K562 (cell line): ENCODE data around the gene PTPN12. TPM values are rescaled to one million over a fixed set of nuclear protein-coding genes. Genes with fewer than 3 reads are reported as not detected.

Experiments used
- ATAC-seq: fragments of 200-7000 bp; cut with Tn5 transposase; 3 replicates; pipeline ENCODE4 v1.9.1; 2020; ENCODE audit warnings: moderate library complexity
- BruUV-seq: library from RNA; stranded (reverse); fragments of 400-500 nt; replicated peaks from 2 replicates; lab custom pipeline; 2021; lab: Mats Ljungman, UMichigan
- CTCF ChIA-PET: fragments of 300-600 bp; formaldehyde crosslinking; extraction: SDS; loops from one replicate; lab custom pipeline; 2021; ENCODE audit warnings: low intra/inter-chr PET ratio; lab: Yijun Ruan, JAX
- POLR2A ChIA-PET: fragments of 300-600, 350-650 bp; sonication (Branson Sonifier 250); formaldehyde crosslinking; extraction: SDS; loops from one replicate; lab custom pipeline; 2021; ENCODE audit warnings: antibody characterized with exemption, inconsistent platforms; lab: Yijun Ruan, JAX
- DNase-seq, 4 experiments: peaks; one replicate each; pipeline versions ENCODE4 v3.0.0 to v3.0.0-alpha.2; 2011 to 2018; ENCODE audit warnings: low spot score in 3 of 4, mixed read lengths in 3 of 4; ENCODE audit errors: extremely low read depth in 1 of 4
- FAIRE-seq: peaks from 2 replicates; lab custom pipeline; 2011; peaks lifted over from hg19 to GRCh38; lab: Jason Lieb, UNC
- H2AFZ ChIP-seq: 2 replicates; pipeline ENCODE4 v1.6.0; 2011; ENCODE audit warnings: low read depth, low read length, control low read depth, inconsistent platforms
- H3K27ac ChIP-seq: fragments of 200-600 bp; 3 replicates; pipeline ENCODE4 v1.8.0; 2011; ENCODE audit warnings: low read depth, mild to moderate bottlenecking, control low read depth, inconsistent platforms, low read length, moderate library complexity, mixed read lengths; ENCODE audit errors: extremely low read depth
- H3K27me3 ChIP-seq, 2 experiments: fragments of 300-600 bp in 1 of 2; 2 replicates in 1 of 2; 3 replicates in 1 of 2; pipeline versions ENCODE4 v1.6.0 to v1.8.0; 2011; ENCODE audit warnings: inconsistent platforms in 2 of 2, low read length in 2 of 2, mild to moderate bottlenecking in 1 of 2, mixed read lengths in 1 of 2, moderate library complexity in 1 of 2; ENCODE audit not compliant: control insufficient read depth in 2 of 2, insufficient read depth in 2 of 2
- H3K36me3 ChIP-seq: fragments of 300-600 bp; 3 replicates; pipeline ENCODE4 v1.8.0; 2011; ENCODE audit warnings: mild to moderate bottlenecking, low read length, inconsistent platforms; ENCODE audit not compliant: control insufficient read depth, insufficient read depth
- H3K4me1 ChIP-seq, 2 experiments: fragments of 200-600 bp in 1 of 2; replicated peaks in 1 of 2; 2 replicates in 1 of 2; 3 replicates in 1 of 2; pipeline versions ENCODE4 v1.5.1 to v1.8.0; 2011; ENCODE audit warnings: inconsistent platforms in 2 of 2, low read length in 2 of 2, mild to moderate bottlenecking in 1 of 2, mixed read lengths in 1 of 2, moderate library complexity in 1 of 2; ENCODE audit not compliant: control insufficient read depth in 2 of 2, insufficient read depth in 2 of 2
- H3K4me2 ChIP-seq: 2 replicates; pipeline ENCODE4 v1.6.1; 2011; ENCODE audit warnings: low read length, control low read depth, inconsistent platforms, mixed read lengths; ENCODE audit not compliant: insufficient read depth
- H3K4me3 ChIP-seq: fragments of 200-600 bp; sonication (generic), shearing (Covaris generic); 2 replicates; pipeline ENCODE4 v1.5.1; 2016; ENCODE audit warnings: control low read depth, inconsistent platforms
- H3K79me2 ChIP-seq: fragments of 200-600 bp; 3 replicates; pipeline ENCODE4 v1.8.0; 2011; ENCODE audit warnings: low read length, inconsistent platforms; ENCODE audit not compliant: control insufficient read depth, insufficient read depth
- H3K9ac ChIP-seq, 2 experiments: 2 replicates each; pipeline versions ENCODE4 v1.6.0 to v1.6.1; 2011; ENCODE audit warnings: low read depth in 2 of 2, low read length in 2 of 2, control low read depth in 1 of 2, inconsistent platforms in 1 of 2, mild to moderate bottlenecking in 1 of 2, mixed read lengths in 1 of 2; ENCODE audit not compliant: insufficient read depth in 1 of 2
- H3K9me1 ChIP-seq: one replicate; pipeline ENCODE4 v1.6.0; 2011; ENCODE audit warnings: inconsistent platforms, mild to moderate bottlenecking, low read length, moderate library complexity; ENCODE audit not compliant: control insufficient read depth, insufficient read depth
- H3K9me3 ChIP-seq: replicated peaks from 2 replicates; pipeline ENCODE4 v1.5.1; 2011; ENCODE audit warnings: low read depth, low read length, inconsistent platforms; ENCODE audit not compliant: control insufficient read depth, insufficient read depth
- H4K20me1 ChIP-seq: replicated peaks from 2 replicates; pipeline ENCODE4 v1.6.1; 2011; ENCODE audit warnings: low read length, inconsistent platforms, mixed read lengths; ENCODE audit not compliant: control insufficient read depth, insufficient read depth
- ETS2 ChIP-seq: IDR thresholded peaks from 2 replicates; pipeline ENCODE4 v1.6.1; 2016; ENCODE audit warnings: borderline replicate concordance, missing genetic modification characterization, mild to moderate bottlenecking, moderate library complexity, missing compliant biosample characterization; ENCODE audit not compliant: poor library complexity, severe bottlenecking
- NFXL1 ChIP-seq: fragments of 450-650 bp; formaldehyde crosslinking; IDR thresholded peaks from 2 replicates; pipeline ENCODE4 v1.4.0; 2021; ENCODE audit warnings: mild to moderate bottlenecking
- NRF1 ChIP-seq, 2 experiments: fragments of 450-650 bp; IDR thresholded peaks in 1 of 2; conservative IDR thresholded peaks in 1 of 2; 2 replicates each; pipeline ENCODE4 v1.6.1; 2014; ENCODE audit warnings: mild to moderate bottlenecking in 2 of 2
- SETDB1 ChIP-seq: IDR thresholded peaks from one replicate; pipeline ENCODE4 v1.6.1; 2012; ENCODE audit warnings: low read length, control low read depth, inconsistent platforms
- SRF ChIP-seq, 2 experiments: fragments of 250-450, 450-650 bp in 1 of 2; sonication (Bioruptor Pico) in 1 of 2; sonication (generic) in 1 of 2; formaldehyde crosslinking; IDR thresholded peaks; 2 replicates each; pipeline versions ENCODE4 v1.5.0 to v1.5.1; 2020 to 2022; ENCODE audit warnings: mild to moderate bottlenecking in 1 of 2, missing genetic modification reagents in 1 of 2
- ZFP36 ChIP-seq: fragments of 150-350 bp; IDR thresholded peaks from 2 replicates; pipeline ENCODE4 v1.6.1; 2018; ENCODE audit warnings: low read length, low read depth; ENCODE audit not compliant: partially characterized antibody
- ZKSCAN8 ChIP-seq: fragments of 200-800 bp; sonication (Bioruptor generic); IDR thresholded peaks from 2 replicates; pipeline ENCODE4 v1.6.1; 2016; ENCODE audit warnings: missing genetic modification characterization, missing compliant biosample characterization
- WGBS: fragments of 100-300 bp; shearing (Covaris generic); methylation state at CpG from one replicate; pipeline ENCODE4 v1.1.6; 2016; ENCODE audit warnings: low coverage, mixed read lengths; ENCODE audit not compliant: insufficient coverage; ENCODE audit errors: missing lambda C conversion rate; 5-methylcytosine and 5-hydroxymethylcytosine counted together
- in situ Hi-C: fragments of 300-500 bp; cut with MboI; formaldehyde crosslinking; loops from 4 replicates; pipeline ENCODE4 v1.15.0; 2018; ENCODE audit warnings: inconsistent platforms, mixed read lengths
- intact Hi-C: fragments of 100-400 bp; cut with micrococcal nuclease; formaldehyde crosslinking; loops from 2 replicates; pipeline ENCODE4 v1.14.2; 2022
- polyA plus RNA-seq, 8 experiments: library from polyadenylated mRNA; depleted of rRNA in 4 of 8; stranded (reverse) in 5 of 8; unstranded in 3 of 8; fragments of >200 nt; fragmentation: Nextera tagmentation in 2 of 8; fragmentation: Illumina TruSeq in 1 of 8; extraction: Ambion mirVana in 2 of 8; extraction: Trizol in 1 of 8; gene quantifications; 2 replicates each; pipeline versions ENCODE4 v1.2.1 to v1.2.3, GENCODE V29; 2011 to 2014; ENCODE audit warnings: inconsistent platforms in 1 of 8, missing spikeins in 1 of 8
- total RNA-seq, 7 experiments: library from RNA; depleted of rRNA in 6 of 7; stranded (reverse); fragments of >200 nt in 6 of 7; fragmentation: Illumina TruSeq in 2 of 7; extraction: Trizol in 2 of 7; gene quantifications; 2 replicates each; pipeline versions ENCODE4 v1.2.1 to v1.2.3, GENCODE V29; 2011 to 2021; ENCODE audit warnings: low replicate concordance in 1 of 7
- TF ChIP-seq, protein P1 (sequence below): fragments of 450-650 bp; IDR thresholded peaks from 2 replicates; pipeline ENCODE4 v1.6.1; 2016; ENCODE audit warnings: low read depth

The PTPN12 gene
- total and polyA plus RNA-seq, 9 of the 15 experiments (the other 6 are each of a cell fraction or from before 2014, with no cell fraction given) = 15.3 to 79.8 (median 26.6) TPM

DNA sequence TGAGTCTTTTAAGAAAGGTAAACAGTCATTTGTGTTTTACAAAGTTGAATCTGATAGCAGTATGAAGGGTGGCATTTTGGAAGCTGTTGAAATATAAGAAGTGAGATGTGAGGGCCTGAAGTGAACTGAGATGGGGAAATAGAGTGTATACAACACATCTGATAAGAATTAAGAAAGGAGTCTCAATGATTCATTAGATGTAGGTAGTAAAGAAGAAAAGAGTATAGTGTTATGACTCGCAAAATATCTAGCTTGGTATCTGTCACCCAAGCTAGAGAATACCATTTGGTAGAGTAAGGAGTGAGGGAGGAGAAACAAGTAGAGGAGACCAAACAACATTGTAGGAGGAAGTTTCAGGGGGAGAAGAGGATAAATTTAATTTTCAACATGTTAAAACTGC lies 5.3 kb downstream of the PTPN12 start:
- DNase-seq (no peak), ATAC-seq (no peak), FAIRE-seq (no peak)
- Histone ChIP-seq H3K4me2 (no peak overlapping the region), H3K9ac (no peak overlapping the region), H3K27me3 (no peaks in the 10 kb centered on the region), H3K4me3 (no peak overlapping the region), H3K79me2 (peaks cover 99% of the 10 kb centered on the region), H3K9me3 (no peaks in the 10 kb centered on the region), H4K20me1 (peaks cover 21% of the 10 kb centered on the region), H3K4me1 (peaks cover 14 to 21% of the 10 kb centered on the region in 2 experiments), H3K36me3 (no peaks in the 10 kb centered on the region; the same call in 1 of the 3 replicates), H3K9me1 (no peaks in the 10 kb centered on the region), H3K27ac (no peak overlapping the region), H2AFZ (no peak overlapping the region)
- CTCF ChIA-PET = no interaction called here
- BruUV-seq = no TSS peak
- TF ChIP-seq ETS2 (tag) = no peak
- no peak for TF ChIP-seq SRF (CRISPR knock-in tag; IDR thresholded peaks at IDR 0.05)
- no peak for TF ChIP-seq ZKSCAN8 (CRISPR knock-in tag)
- no peak for TF ChIP-seq NFXL1 (CRISPR knock-in tag)
- TF ChIP-seq NRF1 (conservative IDR thresholded peaks at IDR 0.05 in 1 of 2, IDR thresholded peaks at IDR 0.05 in 1 of 2) = no peak
- POLR2A ChIA-PET = interaction anchor here (1.0 to 1.3 kb wide), 5 partner anchors 13 to 200 kb away, joined by 3 to 4 read pairs (median 4); no protein-coding TSS in a partner anchor
- 21% methylated on average over 1 of the region's 1 CpG for WGBS
- in situ Hi-C loops (no loop called here), intact Hi-C loops (no loop called here)

DNA sequence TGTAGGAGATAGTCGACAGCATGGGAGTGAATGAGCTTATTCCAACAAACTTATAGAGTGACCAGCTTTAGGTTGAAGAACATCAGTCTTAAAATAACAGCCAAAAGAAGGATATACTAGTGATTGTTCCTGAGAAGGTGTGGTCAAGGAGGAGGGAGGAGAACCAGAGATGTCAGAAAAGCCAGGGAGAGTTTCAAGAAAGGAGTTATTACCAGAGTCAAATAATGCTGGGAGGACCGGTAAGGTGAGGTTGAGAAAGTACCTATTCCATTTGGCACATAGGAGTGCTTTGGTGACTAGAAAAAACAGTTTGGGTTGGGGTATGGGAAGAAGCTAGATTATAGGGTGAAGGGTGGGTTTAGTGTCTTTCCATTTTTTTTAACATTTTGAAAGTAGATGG lies 5.8 kb downstream of the PTPN12 start:
- in situ Hi-C loops = no loop called here
- H3K27me3 ChIP-seq = no peaks in the 10 kb centered on the region
- intact Hi-C loops = no loop called here
- DNase-seq = no peak
- no peak overlapping the region for H3K4me2 ChIP-seq
- peaks cover 21% of the 10 kb centered on the region for H4K20me1 ChIP-seq
- no peak overlapping the region for H3K4me3 ChIP-seq
- ChIA-PET CTCF (no interaction called here), POLR2A (interaction anchor here (0.6 to 1.4 kb wide), 8 partner anchors 11 to 292 kb away, joined by 3 to 4 read pairs (median 4); no protein-coding TSS in a partner anchor)
- 49% methylated on average over 2 of the region's 2 CpGs for WGBS
- BruUV-seq = no TSS peak
- H3K27ac ChIP-seq = no peak overlapping the region
- peaks cover 99% of the 10 kb centered on the region for H3K79me2 ChIP-seq
- no peak for ATAC-seq
- H3K4me1 ChIP-seq = peaks cover 10 to 21% of the 10 kb centered on the region in 2 experiments
- no peaks in the 10 kb centered on the region for H3K9me1 ChIP-seq
- no peak overlapping the region for H3K9ac ChIP-seq
- no peaks in the 10 kb centered on the region; the same call in 1 of the 3 replicates for H3K36me3 ChIP-seq
- no peaks in the 10 kb centered on the region for H3K9me3 ChIP-seq
- FAIRE-seq = no peak
- H2AFZ ChIP-seq = no peak overlapping the region
- TF ChIP-seq, protein P1, sequence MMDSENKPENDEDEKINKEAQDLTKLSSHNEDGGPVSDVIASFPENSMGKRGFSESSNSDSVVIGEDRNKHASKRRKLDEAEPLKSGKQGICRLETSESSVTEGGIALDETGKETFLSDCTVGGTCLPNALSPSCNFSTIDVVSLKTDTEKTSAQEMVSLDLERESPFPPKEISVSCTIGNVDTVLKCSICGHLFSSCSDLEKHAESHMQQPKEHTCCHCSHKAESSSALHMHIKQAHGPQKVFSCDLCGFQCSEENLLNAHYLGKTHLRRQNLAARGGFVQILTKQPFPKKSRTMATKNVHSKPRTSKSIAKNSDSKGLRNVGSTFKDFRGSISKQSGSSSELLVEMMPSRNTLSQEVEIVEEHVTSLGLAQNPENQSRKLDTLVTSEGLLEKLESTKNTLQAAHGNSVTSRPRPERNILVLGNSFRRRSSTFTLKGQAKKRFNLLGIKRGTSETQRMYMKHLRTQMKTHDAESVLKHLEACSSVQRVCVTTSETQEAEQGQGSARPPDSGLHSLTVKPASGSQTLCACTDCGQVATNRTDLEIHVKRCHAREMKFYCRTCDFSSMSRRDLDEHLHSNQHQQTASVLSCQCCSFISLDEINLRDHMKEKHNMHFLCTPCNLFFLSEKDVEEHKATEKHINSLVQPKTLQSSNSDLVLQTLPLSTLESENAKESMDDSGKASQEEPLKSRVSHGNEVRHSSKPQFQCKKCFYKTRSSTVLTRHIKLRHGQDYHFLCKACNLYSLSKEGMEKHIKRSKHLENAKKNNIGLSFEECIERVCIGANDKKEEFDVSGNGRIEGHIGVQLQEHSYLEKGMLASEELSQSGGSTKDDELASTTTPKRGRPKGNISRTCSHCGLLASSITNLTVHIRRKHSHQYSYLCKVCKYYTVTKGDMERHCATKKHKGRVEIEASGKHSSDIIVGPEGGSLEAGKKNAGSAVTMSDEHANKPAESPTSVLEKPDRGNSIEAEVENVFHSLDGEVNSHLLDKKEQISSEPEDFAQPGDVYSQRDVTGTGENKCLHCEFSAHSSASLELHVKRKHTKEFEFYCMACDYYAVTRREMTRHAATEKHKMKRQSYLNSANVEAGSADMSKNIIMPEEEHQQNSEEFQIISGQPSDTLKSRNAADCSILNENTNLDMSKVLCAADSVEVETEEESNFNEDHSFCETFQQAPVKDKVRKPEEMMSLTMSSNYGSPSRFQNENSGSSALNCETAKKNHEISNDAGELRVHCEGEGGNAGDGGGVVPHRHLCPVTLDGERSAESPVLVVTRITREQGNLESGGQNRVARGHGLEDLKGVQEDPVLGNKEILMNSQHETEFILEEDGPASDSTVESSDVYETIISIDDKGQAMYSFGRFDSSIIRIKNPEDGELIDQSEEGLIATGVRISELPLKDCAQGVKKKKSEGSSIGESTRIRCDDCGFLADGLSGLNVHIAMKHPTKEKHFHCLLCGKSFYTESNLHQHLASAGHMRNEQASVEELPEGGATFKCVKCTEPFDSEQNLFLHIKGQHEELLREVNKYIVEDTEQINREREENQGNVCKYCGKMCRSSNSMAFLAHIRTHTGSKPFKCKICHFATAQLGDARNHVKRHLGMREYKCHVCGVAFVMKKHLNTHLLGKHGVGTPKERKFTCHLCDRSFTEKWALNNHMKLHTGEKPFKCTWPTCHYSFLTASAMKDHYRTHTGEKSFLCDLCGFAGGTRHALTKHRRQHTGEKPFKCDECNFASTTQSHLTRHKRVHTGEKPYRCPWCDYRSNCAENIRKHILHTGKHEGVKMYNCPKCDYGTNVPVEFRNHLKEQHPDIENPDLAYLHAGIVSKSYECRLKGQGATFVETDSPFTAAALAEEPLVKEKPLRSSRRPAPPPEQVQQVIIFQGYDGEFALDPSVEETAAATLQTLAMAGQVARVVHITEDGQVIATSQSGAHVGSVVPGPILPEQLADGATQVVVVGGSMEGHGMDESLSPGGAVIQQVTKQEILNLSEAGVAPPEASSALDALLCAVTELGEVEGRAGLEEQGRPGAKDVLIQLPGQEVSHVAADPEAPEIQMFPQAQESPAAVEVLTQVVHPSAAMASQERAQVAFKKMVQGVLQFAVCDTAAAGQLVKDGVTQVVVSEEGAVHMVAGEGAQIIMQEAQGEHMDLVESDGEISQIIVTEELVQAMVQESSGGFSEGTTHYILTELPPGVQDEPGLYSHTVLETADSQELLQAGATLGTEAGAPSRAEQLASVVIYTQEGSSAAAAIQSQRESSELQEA = no peak
- no peak for TF ChIP-seq SETDB1
- TF ChIP-seq ZFP36 = no peak
